HG02763 (cell line): ENCODE data around the gene MC3R.
"Not testable (repeated sequence)": the region's sequence is repeated elsewhere in the genome, so short reads cannot be mapped to it uniquely, and the experiment has no call there.

Experiments used
- ATAC-seq: cut with Tn5 transposase; IDR thresholded peaks from one replicate; pipeline ENCODE4 v1.9.1; 2021; ENCODE audit warnings: mild to moderate bottlenecking, moderate library complexity; ENCODE audit not compliant: unreplicated experiment

The MC3R gene

DNA sequence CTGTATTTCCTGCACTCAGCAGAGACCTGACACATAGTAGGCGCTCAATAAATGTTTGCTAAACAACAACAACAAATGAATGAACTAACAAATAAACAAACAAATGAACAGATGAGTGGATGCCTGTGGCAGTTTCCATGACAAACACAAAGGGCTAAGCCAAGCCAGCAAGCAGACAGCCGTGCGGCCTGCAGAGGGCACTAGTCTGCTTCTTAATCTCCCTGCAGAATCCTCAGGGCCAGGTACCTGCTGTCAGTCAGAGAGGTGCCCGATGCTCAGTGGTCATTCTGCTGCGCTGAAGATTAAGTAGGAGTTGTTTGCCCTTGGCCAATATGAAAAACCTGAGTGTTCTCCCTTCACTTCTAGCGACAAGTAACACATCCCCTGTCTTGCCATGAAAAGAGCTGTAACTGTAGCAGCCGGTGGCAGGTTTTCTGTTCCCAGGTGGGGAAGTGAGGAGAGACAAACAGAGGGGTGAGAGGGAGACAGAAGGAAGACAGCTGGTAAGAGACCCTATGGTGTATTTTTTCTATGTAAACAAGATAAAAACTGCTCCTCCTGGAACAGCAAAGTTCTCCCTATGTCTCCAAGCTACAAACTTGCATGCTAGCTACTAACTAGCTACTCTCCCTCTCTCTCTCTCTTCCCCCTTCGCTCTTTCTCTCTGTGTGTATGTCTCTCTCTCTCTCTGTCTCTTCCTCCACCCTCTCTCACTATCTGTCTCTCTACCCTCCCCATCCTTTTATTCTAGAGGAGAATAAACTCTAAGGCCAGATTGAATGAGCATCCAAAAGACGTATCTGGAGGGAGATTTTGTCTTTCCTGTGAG, at the start of gene MC3R:
Gene MC3R, plus strand, starts transcription at position 779 of the 829 bp plus-strand sequence. CDS start 112 bp downstream, outside the sequence.
- ATAC-seq: no peak

- ATAC-seq: no peak
Observed at GRCh38 chr20:56200456-56200855, 48.1 kb upstream of the MC3R start.

GRCh38 chr20:56202493-56203077, 45.9 kb upstream of the MC3R start:
- ATAC-seq: no peak

DNA sequence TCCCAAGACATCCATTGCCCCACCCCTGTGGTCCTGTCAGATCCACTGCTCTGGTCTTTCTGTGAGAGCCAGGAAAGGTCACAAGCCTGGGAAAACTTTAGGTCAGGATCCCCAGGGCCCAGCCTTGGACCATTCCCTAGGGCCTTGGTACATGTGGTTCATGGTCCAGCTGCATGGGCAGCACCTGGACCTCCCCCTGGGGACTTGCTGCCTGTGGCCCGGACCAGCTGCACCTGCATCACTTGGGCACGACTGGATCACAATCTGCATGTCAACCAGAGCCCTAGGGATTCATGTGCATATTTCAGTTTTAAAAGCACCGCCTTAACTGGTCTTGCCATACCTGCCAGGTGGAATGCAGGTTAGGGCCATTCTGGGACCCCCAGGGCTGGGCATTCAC, 44.3 kb upstream of the MC3R start:
- no peak for ATAC-seq

DNA sequence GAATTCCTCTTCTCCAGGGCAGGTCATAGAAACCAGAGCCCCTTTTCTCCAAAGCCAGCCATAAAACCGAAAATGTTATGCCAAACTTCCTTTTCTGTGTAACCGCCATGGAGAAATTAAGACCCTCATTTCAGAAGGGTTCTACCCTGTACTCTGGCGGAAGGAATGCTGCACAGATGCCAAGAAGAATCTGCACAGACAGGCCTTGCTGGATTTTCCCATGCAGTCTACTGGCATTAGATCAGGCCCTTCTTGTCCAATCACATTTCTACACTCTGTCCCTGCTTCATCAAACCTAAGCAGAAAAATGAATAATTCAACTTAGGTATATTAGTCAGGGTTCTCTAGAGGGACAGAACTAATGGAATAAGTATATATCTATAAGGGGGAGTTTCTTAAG, 43.2 kb upstream of the MC3R start:
- no peak for ATAC-seq

GRCh38 chr20:56207656-56208055, 40.9 kb upstream of the MC3R start:
- ATAC-seq: no peak

- no peak for ATAC-seq
Observed at GRCh38 chr20:56208121-56208520, 40.4 kb upstream of the MC3R start.

- no peak for ATAC-seq
Observed at GRCh38 chr20:56211051-56211450, 37.5 kb upstream of the MC3R start.

- no peak for ATAC-seq
Observed at GRCh38 chr20:56212091-56212490, 36.4 kb upstream of the MC3R start.

- no peak for ATAC-seq
Observed at GRCh38 chr20:56213321-56213720, 35.2 kb upstream of the MC3R start.

DNA sequence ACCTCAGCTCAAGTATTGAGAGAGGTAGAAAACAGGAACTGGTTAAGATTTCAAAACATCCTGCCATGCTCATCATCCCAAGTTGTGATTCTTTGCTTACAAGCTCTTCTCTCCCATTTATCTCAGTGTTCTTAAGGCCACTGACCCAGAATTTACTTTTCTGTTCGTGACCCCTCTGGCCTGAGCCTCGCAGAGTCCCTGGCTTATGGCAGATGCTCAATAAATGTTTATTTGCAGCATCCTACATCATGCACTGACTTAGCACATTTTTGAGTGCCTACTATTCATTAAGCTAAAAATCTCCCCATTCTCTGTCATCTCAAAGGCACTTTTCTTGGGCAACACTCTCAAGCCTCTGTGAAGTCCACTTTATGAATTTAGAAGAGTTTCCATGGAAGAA, 33.4 kb upstream of the MC3R start:
- ATAC-seq: no peak

GRCh38 chr20:56217829-56218228, 30.7 kb upstream of the MC3R start:
- ATAC-seq: no peak

- not testable (repeated sequence) for ATAC-seq
Observed at GRCh38 chr20:56221186-56221585, 27.3 kb upstream of the MC3R start.

DNA sequence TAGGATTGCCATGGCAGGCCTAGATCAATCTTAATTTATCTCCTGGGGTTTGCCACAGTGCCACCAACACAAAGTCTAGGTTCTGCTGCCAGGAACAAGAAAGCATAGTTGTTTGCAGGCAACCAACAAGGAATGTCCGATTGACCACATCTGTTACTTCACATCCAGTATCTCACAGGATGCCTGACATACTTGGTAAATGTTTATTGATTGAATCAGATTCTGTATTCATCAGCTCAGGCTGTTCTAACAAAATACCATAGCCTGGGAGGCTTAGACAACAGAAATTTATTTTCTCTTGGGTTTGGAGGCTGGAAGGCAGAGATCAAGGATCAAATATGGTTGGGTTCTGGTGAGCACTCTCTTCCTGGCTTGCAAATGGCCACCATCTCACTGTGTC, 26.3 kb upstream of the MC3R start:
- no peak for ATAC-seq

- ATAC-seq: no peak
Observed at GRCh38 chr20:56222945-56223344, 25.6 kb upstream of the MC3R start.

GRCh38 chr20:56223352-56223751, 25.2 kb upstream of the MC3R start:
- no peak for ATAC-seq

DNA sequence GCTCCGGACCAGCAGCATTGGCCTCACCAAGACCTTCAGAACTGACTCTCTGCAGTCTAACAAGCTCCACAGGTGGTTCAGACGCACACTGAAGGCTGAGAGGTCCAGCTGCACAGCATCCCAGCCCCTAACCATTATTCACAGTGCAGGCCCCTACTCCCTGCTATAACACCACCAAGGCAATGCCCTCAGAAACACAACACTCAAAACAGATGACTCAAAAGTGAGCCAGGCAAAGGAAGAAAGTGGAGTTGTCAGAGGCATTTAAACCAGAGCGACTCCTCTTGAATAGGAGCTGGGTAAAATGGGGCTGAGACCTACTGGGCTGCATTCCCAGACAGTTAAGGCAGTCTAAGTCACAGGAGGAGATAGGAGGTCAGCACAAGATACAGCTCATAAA, 20.5 kb upstream of the MC3R start:
- ATAC-seq: no peak

- no peak for ATAC-seq
Observed at GRCh38 chr20:56229812-56230211, 18.7 kb upstream of the MC3R start.

- no peak for ATAC-seq
Observed at GRCh38 chr20:56234110-56234509, 14.4 kb upstream of the MC3R start.

GRCh38 chr20:56237335-56237734, 11.2 kb upstream of the MC3R start:
- ATAC-seq: no peak

- ATAC-seq: no peak
Observed at GRCh38 chr20:56244259-56244658, 4.3 kb upstream of the MC3R start.

- ATAC-seq: no peak
Observed at GRCh38 chr20:56245761-56246160, 2.8 kb upstream of the MC3R start.
